HG02588 (cell line): ENCODE results near the gene PAPPA2.
A peak's percentile ranks its signal among the peaks of the same experiment; 100 is the strongest.

Source experiments
- ATAC-seq: cut with Tn5 transposase; IDR thresholded peaks from one replicate; pipeline ENCODE4 v1.9.1; 2021; ENCODE audit warnings: mild to moderate bottlenecking, moderate library complexity; ENCODE audit not compliant: unreplicated experiment

PAPPA2 gene

DNA sequence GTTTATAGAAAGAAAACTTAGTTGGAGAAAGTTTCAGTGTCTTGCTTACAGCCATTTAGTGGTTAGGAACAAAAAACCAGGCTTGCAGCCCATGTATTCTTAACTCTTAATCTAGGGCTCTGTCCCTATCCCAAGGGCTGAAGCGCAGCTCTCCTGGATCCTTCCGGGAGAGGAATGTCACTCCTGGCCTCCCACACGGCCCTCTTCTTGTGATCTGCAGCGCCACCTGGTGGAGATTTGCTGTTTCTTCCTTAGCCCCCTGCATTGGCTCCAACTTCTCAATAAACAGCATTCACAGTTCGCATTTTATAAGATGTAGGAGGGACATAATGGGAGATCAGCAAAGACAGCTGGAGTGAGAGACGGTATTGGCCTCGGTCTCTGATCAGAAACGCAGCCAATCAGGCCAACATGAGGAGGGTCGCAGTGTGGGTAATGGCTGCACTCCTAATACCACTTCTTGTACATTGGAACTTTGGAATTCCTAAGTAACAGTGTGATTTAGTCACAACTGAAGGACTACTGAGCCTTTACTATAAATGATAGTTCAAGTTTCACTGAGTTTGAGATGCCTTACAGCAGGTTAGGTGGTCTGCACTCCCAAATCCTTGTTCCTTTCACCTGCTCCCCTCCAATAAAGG, 418.1 kb downstream of the PAPPA2 start:
- peak; percentile 62 for ATAC-seq

DNA sequence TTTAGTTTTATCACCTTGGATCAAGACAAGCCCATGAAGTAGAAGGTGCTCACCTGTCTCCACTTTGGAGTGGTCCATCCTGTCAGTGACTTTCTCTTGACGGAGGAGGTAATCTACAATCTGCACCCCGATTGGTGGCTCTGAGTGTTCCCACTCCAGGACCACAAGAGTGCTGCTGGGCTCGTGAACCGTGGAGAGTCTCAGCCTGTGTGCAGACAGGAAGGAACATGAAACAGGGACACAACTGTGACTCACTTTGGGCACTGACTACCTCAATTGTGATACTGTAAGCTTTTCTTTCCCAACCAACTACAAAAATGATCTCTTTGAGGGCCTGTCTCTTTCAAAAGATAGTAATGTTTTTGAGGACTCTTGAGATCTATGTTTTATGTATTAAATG, 421.3 kb downstream of the PAPPA2 start:
- ATAC-seq, result no peak

DNA sequence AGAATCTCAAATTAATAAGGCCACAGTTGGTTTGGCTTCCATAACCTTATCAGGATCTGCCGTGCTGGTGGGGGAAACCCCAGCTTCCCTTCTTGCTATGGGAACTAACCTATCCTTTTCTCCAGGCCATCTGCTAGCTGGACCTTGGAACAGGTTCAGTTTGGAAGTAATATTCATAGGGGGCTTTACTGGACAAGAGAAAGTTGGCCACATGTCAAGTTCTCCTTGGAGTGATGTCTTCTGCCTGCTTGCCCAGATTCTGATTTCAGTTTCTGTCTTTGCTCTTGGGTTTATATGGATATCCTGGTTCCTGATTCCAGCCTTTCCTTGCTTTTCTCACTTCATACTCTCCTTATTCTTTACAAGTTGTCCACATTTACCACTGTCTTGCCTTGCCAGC, 421.9 kb downstream of the PAPPA2 start:
- no peak for ATAC-seq

DNA sequence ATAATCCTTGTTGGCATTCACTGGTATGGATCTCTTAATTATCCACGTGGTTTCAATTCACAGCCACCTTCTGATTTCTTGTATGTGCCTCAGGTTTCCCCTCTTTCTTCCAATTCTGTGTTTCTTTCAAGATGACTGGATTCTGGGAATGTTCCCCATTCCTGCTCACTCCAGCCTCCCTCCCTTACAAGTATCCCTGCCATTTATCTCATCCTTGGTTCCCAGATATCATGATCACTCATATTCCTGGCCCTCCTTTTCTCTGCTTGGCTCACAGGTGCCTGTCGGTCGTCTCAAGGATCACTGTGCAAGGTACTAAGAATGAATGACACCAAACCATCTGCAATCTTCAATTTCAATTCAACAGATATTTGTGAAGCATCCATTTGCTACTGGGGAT, 422.4 kb downstream of the PAPPA2 start:
- no peak for ATAC-seq

DNA sequence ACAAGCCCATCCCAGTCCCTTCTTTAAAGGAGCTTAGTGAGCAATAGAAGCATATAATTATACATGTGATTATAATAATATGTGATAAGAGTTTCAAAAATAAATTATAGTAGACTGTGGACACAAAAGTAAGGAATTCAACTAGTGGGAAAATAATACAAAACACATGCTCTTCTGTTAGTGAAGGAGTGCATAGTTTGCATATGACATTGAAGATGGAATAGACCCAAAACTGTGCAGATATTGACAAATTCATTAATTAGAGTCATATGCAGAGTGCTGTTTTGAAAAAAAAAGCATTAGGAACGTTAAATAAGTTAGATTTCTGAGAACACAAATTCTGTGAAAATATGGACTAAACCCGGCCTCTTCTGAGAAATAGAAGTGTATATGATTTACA, 422.8 kb downstream of the PAPPA2 start:
- no peak for ATAC-seq

DNA sequence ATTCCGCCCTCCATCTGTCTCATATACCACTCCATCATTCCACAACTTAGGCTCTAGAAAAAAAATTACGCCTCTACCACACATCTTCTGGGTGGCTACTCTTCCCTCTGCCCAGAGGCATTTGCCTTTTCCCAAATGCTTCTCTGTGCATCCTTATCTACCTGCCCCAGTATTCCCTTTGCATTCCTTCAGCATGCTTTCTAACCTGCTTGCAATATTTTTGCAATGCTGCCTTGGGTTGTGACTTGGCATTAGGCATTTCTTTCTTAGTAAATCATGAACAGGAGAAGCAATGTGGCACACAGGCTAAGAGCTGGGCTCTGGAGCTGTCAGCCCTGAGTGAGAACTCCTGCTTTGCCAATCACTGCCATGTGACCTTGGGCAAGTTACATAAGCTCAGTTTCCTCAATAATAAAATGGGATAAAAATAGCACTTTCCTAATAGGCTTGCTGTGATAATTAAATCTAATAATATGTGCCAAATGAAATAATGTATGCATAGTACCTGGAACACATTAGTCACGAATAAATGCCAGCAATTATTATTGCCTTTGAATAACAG, 425.6 kb downstream of the PAPPA2 start:
- no peak for ATAC-seq

GRCh38 chr1:176893625-176894352, 430.8 kb downstream of the PAPPA2 start:
- no peak for ATAC-seq

DNA sequence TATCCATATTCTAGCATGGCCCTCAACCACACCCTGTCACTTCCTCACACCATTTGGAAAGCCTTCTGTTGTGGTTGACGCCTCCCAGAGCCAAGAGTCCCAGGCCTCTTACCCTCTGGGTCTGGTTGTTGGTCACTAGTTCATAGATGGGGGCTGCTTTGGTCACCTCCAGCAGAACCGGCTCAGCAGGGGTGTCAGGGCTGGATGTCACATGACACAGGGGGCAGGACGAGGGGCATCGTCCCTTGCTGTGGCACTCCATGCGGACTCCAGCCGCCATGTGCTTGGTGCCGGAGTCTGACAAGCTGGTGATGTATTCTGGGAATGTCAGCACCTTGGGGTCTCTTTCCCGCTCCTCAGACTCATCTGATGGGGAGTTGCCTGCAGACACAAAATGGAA, 431.5 kb downstream of the PAPPA2 start:
- no peak for ATAC-seq
